ENCODE results near the gene OVAAL. TPM values are rescaled to one million over a fixed set of nuclear protein-coding genes. Genes with fewer than 3 reads are reported as not detected.

The OVAAL gene
- total RNA-seq, 4 donors from 2014 or later = not detected

- DNase-seq (ENCODE audit: low spot score) (no peak), ATAC-seq (ENCODE audit: low FRiP score) (peak; percentile 92)
- TF ChIP-seq, protein P1, sequence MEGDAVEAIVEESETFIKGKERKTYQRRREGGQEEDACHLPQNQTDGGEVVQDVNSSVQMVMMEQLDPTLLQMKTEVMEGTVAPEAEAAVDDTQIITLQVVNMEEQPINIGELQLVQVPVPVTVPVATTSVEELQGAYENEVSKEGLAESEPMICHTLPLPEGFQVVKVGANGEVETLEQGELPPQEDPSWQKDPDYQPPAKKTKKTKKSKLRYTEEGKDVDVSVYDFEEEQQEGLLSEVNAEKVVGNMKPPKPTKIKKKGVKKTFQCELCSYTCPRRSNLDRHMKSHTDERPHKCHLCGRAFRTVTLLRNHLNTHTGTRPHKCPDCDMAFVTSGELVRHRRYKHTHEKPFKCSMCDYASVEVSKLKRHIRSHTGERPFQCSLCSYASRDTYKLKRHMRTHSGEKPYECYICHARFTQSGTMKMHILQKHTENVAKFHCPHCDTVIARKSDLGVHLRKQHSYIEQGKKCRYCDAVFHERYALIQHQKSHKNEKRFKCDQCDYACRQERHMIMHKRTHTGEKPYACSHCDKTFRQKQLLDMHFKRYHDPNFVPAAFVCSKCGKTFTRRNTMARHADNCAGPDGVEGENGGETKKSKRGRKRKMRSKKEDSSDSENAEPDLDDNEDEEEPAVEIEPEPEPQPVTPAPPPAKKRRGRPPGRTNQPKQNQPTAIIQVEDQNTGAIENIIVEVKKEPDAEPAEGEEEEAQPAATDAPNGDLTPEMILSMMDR (IDR thresholded peaks at IDR 0.05) = no peak
Observed at GRCh38 chr1:180530501-180530900, 28.3 kb upstream of the OVAAL start.

- TF ChIP-seq, protein P1 (IDR thresholded peaks at IDR 0.05) = no peak
- no peak for ATAC-seq (ENCODE audit: low FRiP score)
- DNase-seq (ENCODE audit: low spot score) = no peak
Observed at GRCh38 chr1:180532854-180533253, 25.9 kb upstream of the OVAAL start.

DNA sequence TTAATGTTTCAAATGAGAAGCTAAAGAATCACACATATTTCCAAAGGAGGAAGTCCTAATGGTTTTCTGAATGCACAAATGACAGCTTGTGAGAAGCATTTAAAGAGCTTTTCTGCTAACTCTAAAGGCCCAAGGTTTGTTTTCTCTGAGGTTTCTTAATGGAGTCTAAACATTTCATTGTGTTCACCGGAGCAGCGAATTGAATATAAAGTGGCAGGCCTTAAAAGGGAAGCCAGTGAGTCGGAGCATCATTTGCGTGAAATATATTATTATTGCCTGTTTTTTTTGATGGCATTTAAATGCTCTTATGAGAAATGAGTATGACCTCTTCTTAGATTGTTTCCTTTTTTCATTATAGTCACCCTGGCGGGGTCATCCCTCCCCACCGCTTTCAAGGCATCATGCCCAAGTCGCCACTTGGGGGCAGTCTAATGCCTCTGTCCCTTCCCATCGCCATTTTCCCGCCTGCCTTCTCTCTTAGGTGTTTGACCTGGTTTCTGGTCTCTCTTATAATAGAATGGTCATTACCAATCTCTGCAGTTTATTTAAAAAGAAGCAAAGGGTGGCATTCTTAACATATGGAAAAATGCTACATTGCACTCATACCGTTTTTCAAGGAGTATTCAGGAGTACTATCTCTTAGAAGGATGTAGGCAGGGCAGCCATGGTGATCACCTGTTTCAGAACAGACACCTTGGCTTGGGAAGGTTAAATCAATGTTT, 25.3 kb upstream of the OVAAL start:
- TF ChIP-seq, protein P1 (IDR thresholded peaks at IDR 0.05) = peak in 1 of 3 donors; percentile 19

GRCh38 chr1:180534214-180534613, 24.6 kb upstream of the OVAAL start:
- no peak for DNase-seq (ENCODE audit: low spot score)
- no peak for ATAC-seq (ENCODE audit: low FRiP score)
- TF ChIP-seq, protein P1 (IDR thresholded peaks at IDR 0.05) = no peak

More for the DNA sequence above, 25.3 kb upstream of the OVAAL start:
- DNase-seq (ENCODE audit: low spot score) (peak; percentile 62), ATAC-seq (ENCODE audit: low FRiP score) (peak; percentile 70)

DNA sequence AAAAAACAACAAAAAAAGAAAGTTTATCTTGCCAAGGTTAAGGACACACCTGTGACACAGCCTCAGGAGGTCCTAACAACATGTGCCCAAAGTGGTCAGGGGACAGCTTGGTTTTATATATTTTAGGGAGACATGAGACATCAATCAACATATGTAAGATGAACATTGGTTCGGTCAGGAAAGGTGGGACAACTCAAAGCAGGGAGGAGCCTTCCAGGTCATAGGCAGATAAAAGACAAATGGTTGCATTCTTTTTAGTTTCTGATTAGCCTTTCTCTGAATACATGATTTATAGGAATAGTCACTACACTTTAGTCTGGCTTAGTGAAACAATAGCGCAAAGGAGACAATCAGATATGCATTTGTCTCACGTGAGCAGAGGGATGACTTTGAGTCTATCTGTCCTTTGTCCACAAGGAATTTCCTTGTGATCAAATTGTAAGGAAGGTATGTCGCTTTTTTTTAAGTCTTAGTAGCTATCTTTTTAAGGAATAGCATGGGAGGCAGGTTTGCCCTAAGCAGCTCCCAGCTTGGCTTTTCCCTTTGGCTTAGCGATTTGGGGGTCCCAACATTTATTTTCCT, 23.3 kb upstream of the OVAAL start:
- ATAC-seq (ENCODE audit: low FRiP score) (no peak), DNase-seq (ENCODE audit: low spot score) (no peak)
- TF ChIP-seq, protein P1 (IDR thresholded peaks at IDR 0.05) = no peak

- TF ChIP-seq, protein P1 (IDR thresholded peaks at IDR 0.05) = no peak
Observed at GRCh38 chr1:180536821-180537372, 21.9 kb upstream of the OVAAL start.

More at GRCh38 chr1:180536821-180537372, 21.9 kb upstream of the OVAAL start:
- ATAC-seq (ENCODE audit: low FRiP score) = no peak
- DNase-seq (ENCODE audit: low spot score) = no peak

Data from omental fat pad (tissue), 4 donors.